Peyer's patch (tissue), 4 donors: ENCODE measurements around the gene NPDC1.

Source experiments
- POLR2A ChIP-seq, 2 donors: fragments of 450-650 bp; IDR thresholded peaks; one replicate each; pipeline ENCODE4 v1.5.1; 2017; ENCODE audit warnings: antibody characterized with exemption in 2 of 2, mild to moderate bottlenecking in 2 of 2, moderate library complexity in 2 of 2
- TF ChIP-seq, protein P1 (sequence below), 6 experiments: fragments of 450-650 bp in 4 of 6; fragments of 200-600 bp in 2 of 6; sonication (generic) in 1 of 6; IDR thresholded peaks; one replicate each; pipeline ENCODE4 v1.5.1; 2017 to 2019; ENCODE audit warnings: antibody characterized with exemption in 6 of 6, mild to moderate bottlenecking in 3 of 6, moderate library complexity in 1 of 6

DNA sequence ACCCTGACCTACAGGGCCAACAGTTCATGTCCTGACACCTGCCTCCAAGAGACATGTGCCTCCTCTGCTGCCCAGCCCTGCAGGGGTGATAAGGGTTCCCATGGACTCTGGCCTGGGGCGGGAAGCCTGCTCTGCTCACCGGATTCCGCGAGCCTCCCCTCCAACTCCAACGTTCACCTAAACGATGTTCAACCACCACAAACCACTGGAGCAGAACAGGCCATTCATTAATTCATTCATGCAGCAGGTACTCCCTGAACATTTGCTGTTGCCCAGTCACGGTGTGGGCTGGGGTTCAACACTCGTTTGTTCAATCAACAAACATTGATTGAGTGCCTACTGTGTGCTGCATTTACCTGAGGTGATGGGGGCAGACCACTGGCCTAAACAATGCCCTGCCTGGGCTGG, 28.0 kb upstream of the NPDC1 start:
- TF ChIP-seq, protein P1, sequence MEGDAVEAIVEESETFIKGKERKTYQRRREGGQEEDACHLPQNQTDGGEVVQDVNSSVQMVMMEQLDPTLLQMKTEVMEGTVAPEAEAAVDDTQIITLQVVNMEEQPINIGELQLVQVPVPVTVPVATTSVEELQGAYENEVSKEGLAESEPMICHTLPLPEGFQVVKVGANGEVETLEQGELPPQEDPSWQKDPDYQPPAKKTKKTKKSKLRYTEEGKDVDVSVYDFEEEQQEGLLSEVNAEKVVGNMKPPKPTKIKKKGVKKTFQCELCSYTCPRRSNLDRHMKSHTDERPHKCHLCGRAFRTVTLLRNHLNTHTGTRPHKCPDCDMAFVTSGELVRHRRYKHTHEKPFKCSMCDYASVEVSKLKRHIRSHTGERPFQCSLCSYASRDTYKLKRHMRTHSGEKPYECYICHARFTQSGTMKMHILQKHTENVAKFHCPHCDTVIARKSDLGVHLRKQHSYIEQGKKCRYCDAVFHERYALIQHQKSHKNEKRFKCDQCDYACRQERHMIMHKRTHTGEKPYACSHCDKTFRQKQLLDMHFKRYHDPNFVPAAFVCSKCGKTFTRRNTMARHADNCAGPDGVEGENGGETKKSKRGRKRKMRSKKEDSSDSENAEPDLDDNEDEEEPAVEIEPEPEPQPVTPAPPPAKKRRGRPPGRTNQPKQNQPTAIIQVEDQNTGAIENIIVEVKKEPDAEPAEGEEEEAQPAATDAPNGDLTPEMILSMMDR (IDR thresholded peaks at IDR 0.05) = no peak
- no peak for TF ChIP-seq POLR2A (IDR thresholded peaks at IDR 0.05)
